Stimulated activated CD8-positive, alpha-beta memory T cell treated with anti-CD3 and anti-CD28 coated beads, Interleukin-4, amount 100 ng/mL, for 24 hours (primary cell): ENCODE measurements around the gene KRTAP1-5.
"Not testable (repeated sequence)": the region's sequence is repeated elsewhere in the genome, so short reads cannot be mapped to it uniquely, and the experiment has no call there.

Source experiments
- DNase-seq: peaks from one replicate; pipeline ENCODE4 v3.0.0-alpha.2; 2020; ENCODE audit warnings: low read depth

KRTAP1-5 gene

DNA sequence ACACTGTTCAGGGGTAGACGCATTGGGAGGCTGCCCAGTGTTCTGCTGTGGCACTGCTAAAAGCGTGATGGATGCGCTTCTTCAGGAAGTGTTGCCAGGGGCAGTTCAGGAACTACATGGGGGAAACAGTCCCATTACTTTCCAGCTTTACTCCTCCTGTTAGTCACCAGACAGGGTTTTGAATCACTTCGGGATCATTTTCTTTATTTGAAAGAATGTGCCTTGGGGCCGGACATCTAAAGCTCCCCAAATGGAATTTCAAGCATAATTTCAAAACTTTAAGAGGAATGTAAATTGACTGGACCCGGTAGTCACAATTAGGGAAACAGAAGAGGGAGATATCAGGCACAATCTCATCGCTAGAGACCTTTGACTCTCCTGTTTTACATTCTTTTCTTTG lies 21.4 kb upstream of the KRTAP1-5 start:
- no peak for DNase-seq

DNA sequence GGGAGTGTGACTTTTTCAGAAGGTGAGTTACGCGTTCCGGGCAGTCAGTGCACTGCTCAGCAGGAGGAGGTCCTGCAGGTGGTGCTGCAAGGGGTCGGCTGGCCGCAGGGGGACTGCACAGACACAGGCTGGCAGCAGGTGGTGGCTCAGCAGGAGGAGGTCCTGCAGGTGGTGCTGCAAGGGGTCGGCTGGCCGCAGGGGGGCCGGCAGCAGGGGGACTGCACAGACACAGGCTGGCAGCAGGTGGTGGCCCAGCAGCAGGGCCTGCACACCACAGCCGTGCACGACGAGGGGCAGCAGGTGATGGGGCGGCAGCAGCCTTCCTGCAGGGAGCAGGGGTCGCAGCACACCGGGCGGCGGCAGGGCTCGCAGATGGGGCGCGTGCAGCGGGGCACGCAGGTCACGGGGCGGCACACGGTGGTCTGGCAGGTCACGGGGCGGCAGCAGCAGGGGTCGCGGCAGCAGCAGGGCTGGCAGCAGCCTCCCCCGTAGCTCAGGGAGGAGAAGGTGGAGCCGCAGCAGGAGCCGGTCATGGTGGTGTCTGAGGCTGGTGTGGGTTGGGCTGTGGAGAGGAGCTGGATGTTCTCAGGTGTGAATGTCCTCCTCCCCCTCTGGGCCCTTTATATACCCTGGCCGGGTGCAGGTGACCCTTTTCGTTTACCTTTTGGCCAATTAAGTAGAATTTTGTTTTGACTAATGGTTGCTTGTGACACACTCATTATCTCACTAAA lies 19.9 kb upstream of the KRTAP1-5 start, which contains the start of gene KRTAP2-1:
Gene KRTAP2-1 (minus strand): TSS at position 582 of the 731 bp plus-strand sequence. CDS start 49 bp downstream, at position 533.
- not testable (repeated sequence) for DNase-seq

DNA sequence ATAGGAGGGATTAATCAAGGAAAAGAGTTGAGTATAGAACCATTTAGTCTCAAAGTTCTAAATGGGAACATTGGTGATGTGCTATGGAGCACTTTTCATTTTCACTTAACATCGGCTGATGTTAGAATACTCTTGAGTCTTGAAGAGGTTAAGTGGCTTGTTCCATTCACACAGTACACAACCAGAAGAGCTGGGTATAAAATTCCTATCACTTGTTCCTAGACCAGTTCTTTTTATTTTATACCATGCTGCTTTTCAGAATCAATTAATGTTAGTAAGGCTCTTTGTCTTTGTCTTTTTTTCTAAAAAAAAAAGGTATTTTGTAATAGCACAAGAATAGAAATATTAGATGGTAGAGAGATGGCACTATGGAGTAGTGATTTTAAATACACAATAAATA lies 15.9 kb upstream of the KRTAP1-5 start:
- no peak for DNase-seq

DNA sequence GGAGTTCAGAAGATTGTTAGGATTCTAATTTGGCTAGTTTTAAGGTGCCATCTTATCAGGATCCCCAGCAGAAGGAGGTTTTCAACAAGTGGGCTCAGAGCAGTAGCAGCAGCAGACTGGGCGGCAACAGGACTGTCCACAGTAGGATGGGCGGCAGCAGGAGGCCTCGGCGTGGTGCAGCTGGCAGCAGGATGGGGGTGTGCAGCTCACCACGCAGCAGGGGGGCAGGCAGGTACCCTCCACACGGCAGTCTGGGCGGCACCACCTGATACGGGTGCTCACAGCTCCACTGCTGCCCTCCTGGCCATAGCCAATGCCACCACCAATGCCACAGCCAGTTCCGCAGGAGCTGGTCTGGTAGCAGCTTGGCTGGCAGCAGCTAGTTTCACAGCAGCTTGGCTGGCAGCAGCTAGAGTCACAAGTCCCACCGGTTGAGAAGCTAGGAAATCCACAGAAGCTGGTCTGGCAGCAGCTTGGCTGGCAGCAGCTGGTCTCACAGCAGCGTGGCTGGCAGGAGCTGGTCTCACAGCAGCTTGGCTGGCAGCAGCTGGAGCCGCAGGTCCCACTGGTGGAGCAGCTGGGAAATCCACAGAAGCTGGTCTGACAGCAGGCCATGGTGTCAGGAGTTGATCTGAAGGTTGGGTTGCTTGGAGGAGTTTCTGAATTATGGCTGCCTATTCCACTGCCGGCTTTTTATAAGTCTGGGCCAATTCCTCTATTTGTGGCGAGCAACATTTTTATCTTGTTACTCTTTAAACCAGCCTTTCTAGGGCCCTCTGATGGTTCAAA lies 14.0 kb upstream of the KRTAP1-5 start, which contains the start of gene KRTAP1-1:
Gene KRTAP1-1 (minus strand): TSS at position 668 of the 789 bp plus-strand sequence. CDS start 53 bp downstream, at position 615.
- not testable (repeated sequence) for DNase-seq

DNA sequence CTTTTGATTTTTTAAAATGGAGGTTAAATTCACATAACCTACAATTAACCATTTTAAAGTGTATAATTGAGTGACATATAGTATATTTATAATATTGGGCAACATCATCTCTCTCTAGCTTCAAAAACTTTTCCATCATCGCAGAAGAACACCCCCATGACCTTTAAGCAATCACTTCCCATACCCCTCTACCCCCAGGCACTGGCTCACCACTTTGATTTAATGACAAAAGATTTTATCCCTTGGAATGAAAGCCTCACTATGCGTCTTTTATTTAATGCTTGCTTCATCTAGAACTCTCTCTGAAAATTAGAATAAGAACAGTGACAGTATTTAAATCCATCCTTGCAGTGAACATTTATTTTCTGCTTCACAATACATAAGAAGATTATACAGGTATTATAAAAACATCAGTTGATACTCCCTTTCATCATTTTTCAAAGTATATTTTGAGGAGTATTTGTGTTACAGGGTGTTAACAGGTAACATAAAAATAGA lies 10.9 kb upstream of the KRTAP1-5 start:
- no peak for DNase-seq

DNA sequence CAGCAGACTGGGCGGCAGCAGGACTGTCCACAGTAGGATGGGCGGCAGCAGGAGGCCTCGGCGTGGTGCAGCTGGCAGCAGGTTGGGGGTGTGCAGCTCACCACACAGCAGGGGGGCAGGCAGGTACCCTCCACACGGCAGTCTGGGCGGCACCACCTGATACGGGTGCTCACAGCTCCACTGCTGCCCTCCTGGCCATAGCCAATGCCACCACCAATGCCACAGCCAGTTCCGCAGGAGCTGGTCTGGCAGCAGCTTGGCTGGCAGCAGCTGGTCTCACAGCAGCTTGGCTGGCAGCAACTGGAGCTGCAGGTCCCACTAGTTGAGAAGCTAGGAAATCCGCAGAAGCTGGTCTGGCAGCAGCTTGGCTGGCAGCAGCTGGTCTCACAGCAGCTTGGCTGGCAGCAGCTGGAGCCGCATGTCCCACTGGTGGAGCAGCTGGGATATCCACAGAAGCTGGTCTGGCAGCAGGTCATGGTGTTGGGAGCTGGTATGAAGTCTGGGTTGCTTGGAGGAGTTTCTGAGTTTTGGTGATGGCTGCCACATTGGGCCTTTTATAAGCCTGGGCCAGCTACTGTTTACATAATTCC lies 7.4 kb upstream of the KRTAP1-5 start, which contains the start of gene KRTAP1-3:
Gene KRTAP1-3 (minus strand): TSS at position 529 of the 590 bp plus-strand sequence. CDS start 53 bp downstream, at position 476.
- not testable (repeated sequence) for DNase-seq

DNA sequence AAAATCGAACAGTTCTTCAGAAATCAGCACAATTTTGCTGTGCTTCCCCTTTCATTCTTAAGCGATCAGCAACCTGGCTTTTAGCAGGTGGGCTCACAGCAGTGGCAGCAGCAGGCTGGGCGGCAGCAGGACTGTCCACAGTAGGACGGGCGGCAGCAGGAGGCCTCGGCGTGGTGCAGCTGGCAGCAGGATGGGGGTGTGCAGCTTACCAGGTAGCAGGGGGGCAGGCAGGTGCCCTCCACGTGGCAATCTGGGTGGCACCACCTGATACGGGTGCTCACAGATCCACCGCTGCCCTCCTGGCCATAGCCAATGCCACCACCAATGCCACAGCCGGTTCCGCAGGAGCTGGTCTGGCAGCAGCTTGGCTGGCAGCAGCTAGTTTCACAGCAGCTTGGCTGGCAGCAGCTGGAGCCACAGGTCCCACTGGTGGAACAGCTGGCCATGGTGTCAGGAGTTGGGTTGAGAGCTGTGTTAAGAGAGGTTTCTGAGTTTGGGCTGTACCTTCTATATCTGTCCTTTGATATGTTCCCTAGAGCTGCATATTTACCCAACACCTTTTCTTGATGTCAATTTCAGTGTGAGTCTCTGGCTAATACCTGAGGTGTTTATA lies 2.7 kb upstream of the KRTAP1-5 start, which contains the start of gene KRTAP1-4:
Gene KRTAP1-4 (minus strand): TSS at position 563 of the 613 bp plus-strand sequence. CDS start 117 bp downstream, at position 446.
- DNase-seq = no peak

DNA sequence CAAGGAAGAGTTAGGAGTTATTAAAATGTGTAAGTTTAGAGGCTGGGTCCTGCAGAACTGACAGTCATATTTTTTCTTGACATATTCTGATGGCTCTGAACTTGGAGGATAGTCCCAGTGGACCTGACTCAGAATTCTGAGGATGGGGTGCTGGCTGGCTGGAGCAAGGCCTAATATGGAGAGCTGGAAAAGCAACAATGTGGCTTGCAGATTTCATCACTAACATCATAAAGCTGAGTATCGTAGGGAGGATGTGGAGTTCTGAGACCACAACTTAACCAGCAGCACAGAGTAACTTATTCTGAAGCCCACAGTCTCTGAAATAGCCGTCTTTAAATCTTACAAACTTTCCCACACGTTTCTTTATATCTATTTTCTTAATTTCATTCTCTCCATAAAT lies 2.3 kb downstream of the KRTAP1-5 start:
- DNase-seq = no peak

DNA sequence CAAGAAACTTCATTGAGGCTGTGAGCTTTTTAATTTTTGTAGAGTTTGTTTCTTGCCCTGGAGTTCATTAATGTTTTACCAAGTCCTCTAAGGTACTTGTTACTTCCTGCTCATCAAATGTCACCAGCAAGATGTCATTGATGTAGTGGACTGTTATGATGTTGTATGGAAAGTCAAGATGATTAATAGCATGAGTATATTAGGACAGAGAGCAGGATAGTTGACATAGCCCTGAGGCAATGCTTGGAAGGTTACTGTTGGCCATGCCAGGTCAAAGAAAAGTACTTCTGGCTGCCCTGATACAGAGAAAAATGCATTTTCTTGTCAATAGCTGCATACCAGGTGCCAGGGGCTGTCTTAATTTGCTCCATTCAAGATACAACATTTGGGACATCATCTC lies 6.7 kb downstream of the KRTAP1-5 start:
- DNase-seq = no peak

DNA sequence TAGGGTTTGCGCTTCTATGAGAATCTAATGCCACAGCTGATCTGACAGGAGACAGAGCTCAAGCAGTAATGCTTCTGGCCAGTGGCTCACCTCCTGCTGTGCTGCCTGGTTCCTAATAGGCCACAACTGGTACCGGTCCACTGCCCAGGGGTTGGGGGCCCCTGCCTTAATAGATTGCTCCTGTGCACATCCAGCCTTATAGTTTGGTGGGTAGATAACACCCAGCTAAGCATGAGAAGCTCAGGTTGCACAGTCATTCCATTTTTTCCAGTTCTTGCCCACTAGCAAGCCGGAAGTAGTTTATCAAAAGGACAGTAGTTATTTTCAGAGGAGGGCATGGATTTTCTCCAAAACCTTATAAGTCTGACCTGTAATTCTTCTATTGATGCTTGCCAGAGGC lies 7.6 kb downstream of the KRTAP1-5 start:
- DNase-seq = no peak

DNA sequence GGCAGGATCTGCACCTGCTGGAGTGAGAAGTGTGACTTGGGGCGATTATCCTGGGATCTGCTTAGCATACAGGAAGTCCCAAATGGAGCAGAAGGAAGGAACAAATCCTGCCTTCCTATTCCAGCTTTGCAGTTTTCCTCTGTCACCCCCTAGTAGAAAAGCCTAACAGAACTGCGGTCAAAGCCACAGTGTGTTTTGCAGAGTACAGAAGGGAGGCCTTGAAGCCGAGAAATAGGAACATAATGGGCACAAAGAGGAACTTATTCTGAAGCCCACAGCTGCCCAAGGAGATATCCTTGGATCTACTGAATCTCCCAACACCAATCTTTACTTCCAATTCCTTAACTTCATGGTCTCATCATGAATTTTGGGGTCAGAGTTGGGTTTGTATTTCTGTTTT lies 8.5 kb downstream of the KRTAP1-5 start:
- no peak for DNase-seq

DNA sequence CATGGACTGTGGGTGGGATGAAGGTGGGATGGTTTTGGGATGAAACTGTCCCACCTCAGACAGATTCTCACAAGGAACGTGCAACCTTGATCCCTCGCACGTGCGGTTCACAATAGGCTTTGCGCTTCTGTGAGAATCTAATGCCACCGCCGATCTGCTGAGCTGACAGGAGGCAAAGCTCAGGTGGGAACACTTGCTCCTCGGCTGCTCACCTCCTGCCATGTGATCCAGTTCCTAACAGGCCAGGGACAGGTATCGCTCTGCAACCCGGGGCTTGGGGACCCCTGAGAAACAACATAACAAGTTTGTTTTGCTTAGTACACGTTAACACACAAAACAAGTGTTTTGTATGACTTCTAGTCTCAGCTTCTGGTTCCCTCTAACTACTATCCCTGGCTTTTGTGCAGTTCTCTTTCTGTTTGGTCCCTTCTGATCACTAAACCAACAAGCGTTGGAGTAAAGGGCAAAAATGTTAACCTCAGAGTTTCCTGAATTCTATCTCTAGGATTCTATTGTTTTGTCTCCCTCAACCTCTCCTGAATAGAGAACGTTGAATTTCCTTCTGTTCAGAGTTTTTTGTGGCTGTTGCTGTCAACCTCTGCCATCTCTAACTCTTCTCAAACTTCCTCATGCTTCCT lies 10.3 kb downstream of the KRTAP1-5 start:
- no peak for DNase-seq

DNA sequence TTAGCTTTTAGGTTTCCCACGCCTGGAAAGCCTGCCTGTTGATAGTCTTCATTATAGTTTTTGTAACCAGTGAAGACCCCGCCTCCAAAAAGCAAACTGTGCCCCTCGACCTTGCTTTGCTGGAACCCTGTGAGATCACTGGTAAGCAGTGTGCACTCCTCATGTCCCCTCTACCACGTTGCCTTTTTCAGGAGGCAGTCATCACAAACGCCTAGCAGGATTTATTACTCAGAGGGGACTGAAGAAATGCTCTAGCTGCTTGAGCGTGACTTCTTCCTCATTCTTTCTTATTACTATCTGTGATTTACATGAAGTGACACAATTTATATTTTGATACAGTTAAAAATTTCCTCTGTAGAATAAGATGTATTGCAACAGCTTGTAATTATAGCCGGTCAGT lies 11.6 kb downstream of the KRTAP1-5 start:
- no peak for DNase-seq

DNA sequence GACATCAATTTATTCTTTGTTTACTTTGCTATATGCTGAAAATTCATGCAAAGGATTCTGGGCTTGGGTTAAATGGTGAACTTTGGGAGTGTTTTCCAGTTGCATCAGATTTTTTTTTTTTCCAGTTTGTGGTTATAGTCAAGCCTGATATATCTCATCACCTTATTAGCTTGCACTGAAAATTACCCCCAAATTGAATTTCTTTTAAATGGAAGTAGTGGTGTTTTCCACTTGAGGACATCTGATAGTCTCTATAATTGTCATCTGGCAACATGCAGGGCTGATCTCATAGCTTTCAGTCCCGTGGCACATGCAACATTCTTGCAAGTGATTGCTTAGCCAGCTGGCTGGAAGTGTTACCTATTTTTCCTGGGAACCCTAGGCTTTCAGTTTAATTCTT lies 13.4 kb downstream of the KRTAP1-5 start:
- no peak for DNase-seq

DNA sequence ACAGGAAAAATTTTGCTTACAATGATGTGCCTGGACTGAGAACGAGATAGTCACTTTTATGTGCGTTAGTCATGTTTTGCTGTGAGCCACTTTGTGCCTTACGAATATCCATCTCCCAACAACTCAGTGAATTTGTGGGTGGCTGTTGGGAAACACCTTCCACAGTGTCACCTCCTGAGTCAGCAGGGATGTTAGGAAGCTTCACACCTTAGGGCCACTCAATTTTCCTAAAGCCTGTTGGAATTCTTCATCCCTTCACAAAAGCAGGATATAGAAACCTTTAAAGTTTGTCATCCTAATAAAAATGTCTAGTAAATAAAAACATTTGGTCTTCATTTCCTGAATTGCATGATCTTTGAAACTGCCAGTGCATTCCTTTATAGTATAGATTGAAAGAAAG lies 13.8 kb downstream of the KRTAP1-5 start:
- no peak for DNase-seq

DNA sequence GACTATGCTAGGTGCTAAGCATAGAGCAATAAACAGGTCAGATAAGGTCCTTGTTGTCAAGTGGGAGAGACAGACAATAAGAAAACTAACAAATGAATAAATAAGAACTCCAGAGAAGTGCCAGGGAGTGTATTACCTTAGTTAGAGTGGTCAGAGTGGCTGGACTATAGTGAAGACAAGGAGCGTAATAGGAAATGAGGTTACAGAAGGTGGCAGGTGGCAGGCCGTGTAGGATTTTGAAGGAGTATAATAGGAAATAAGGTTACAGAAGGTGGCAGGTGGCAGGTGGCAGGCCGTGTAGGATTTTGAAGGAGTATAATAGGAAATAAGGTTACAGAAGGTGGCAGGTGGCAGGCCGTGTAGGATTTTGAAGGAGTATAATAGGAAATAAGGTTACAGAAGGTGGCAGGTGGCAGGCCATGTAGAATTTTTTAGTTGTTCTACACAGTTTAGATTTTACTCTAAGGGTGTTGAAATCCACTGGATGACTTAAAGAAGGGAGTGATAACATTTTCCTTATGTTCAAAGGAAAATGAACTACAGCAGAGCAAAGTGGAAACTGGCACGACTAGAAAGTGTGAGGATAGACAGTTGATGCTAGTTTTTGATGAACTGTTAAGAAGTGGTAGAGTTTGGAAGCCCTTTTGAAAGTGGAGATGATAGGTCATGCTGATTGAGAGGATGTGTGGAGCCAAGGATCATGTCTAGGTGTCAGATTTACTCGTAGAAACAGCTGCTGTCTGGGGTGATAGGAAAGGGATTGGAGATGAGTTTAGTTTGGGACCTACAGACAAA lies 14.5 kb downstream of the KRTAP1-5 start:
- DNase-seq = no peak

DNA sequence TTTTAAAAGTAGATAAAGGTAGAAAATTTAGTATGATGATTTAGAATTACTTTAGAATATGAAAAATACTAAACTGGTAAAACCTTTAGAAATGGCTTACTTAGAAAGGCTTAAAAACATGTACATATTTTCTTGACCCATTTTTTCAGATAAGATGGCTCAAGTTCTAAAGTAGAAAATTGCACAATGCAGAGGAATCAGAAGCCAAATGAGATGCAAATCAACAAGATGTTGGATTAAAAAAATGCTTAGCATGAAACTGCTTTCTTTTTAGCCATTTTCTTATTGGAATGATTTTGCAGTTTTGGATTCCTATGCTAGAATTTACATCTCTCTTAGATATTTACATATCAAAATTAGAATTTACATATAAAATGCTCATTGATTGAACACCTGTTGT lies 16.6 kb downstream of the KRTAP1-5 start:
- DNase-seq = no peak

DNA sequence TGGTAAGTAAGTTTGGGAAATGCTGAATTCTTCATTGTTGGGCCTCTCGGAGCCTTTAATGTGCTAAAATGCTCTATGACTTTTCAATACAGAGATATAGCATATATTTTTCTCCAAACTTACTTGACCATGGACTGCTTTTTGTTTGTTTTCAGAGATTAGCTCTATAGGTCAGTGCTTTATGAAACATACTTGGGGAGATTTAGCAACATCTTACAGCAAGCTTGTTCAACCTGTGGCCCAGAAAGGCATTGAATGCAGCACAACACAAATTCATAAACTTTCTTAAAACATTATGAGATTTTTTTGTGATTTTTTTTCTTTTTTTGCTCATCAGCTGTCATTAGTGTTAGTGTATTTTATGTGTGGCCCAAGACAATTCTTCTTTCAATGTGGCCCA lies 17.1 kb downstream of the KRTAP1-5 start:
- DNase-seq = no peak

DNA sequence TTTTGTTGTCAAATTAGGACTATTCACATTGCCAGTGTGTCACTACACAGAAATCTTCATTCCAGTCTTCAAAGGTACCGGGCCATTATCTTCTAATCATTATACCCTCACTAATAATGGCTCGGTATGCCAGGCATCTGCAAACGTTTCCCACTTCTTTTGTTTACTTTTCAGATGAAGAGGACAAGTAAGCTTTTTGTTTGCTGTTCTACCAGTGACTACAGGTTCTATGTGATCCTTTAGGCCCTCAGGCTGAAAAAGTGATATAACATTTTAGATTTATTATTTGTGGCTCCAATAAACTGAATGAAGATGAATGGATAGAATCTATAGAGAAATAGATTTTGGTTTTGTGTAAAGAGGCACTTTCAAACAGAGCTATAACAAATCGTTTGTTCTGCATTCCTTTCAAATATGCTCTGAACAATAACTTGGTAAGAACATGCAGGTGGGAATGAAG lies 17.7 kb downstream of the KRTAP1-5 start:
- no peak for DNase-seq

DNA sequence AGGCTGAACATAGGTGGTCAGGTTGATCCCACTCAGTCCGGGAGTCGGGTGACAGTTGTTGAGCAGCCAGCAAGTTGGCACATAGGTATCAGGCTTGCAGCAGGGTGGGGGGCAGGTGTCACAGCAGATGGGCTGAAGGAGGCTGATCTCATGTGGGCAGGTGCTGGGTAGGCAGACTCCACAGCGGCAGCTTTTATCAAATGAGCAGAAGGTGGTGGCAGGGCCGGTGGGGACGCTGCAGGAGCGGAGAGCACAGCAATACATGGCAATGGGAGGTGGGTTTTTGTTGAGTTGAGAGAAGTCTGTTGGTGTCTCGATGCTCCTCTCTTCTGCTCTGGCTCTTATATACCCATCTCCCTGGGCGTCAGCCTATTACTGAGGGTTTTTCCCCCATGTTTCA lies 18.2 kb downstream of the KRTAP1-5 start, which contains the start of gene KRTAP3-1:
Gene KRTAP3-1 (minus strand): TSS at position 318 of the 400 bp plus-strand sequence. CDS start 54 bp downstream, at position 264.
- no peak for DNase-seq
